A549 (cell line): ENCODE results near the gene VANGL1. TPM values are rescaled to one million over a fixed set of nuclear protein-coding genes. Genes with fewer than 3 reads are reported as not detected.

ENCODE experiments used
- ATAC-seq, 2 experiments: fragments of 200-7000 bp in 1 of 2; fragments of >200 bp in 1 of 2; cut with Nextera tagmentation in 1 of 2; cut with Tn5 transposase in 1 of 2; 3 replicates each; pipeline versions ENCODE4 v1.8.0 to v1.9.1; 2018 to 2020; ENCODE audit warnings: mild to moderate bottlenecking in 1 of 2, moderate library complexity in 1 of 2
- CTCF ChIA-PET: fragments of 300-600 bp; sonication (Branson Sonifier 250); formaldehyde crosslinking; extraction: SDS; loops from one replicate; lab custom pipeline; 2021; ENCODE audit warnings: antibody characterized with exemption, inconsistent platforms; lab: Yijun Ruan, JAX
- POLR2A ChIA-PET: fragments of 350-600 bp; formaldehyde crosslinking; extraction: SDS; loops from one replicate; lab custom pipeline; 2021; ENCODE audit warnings: antibody characterized with exemption, inconsistent platforms; lab: Yijun Ruan, JAX
- DNase-seq, 2 experiments: peaks; one replicate each; pipeline versions ENCODE4 v3.0.0 to v3.0.0-alpha.2; 2011 to 2016; ENCODE audit warnings: low read depth in 1 of 2, low spot score in 1 of 2
- FAIRE-seq: peaks from 2 replicates; lab custom pipeline; 2011; peaks lifted over from hg19 to GRCh38; lab: Jason Lieb, UNC
- H3K27ac ChIP-seq, 2 experiments: fragments of >200 bp; sonication (Bioruptor Twin); formaldehyde crosslinking; 3 replicates each; pipeline ENCODE4 v1.5.1; 2016 to 2017
- H3K4me1 ChIP-seq: fragments of >200 bp; sonication (Bioruptor Twin); formaldehyde crosslinking; 3 replicates; pipeline ENCODE4 v1.6.1; 2016
- H3K4me2 ChIP-seq: fragments of >200 bp; sonication (Bioruptor Twin); formaldehyde crosslinking; 3 replicates; pipeline ENCODE4 v1.6.1; 2016
- H3K4me3 ChIP-seq: fragments of >200 bp; sonication (Bioruptor Twin); formaldehyde crosslinking; 3 replicates; pipeline ENCODE4 v1.5.1; 2016
- H3K9me3 ChIP-seq: fragments of >200 bp; sonication (Bioruptor Twin); formaldehyde crosslinking; 3 replicates; pipeline ENCODE4 v1.6.1; 2016
- CEBPB ChIP-seq, 2 experiments: fragments of >200 bp in 1 of 2; sonication (Bioruptor Twin) in 1 of 2; formaldehyde crosslinking in 1 of 2; IDR thresholded peaks; 2 replicates each; pipeline ENCODE4 v1.6.1; 2012 to 2016
- CHD2 ChIP-seq: fragments of 150-350 bp; IDR thresholded peaks from 2 replicates; pipeline ENCODE4 v1.6.1; 2014; ENCODE audit warnings: low read length; ENCODE audit not compliant: partially characterized antibody
- EHMT2 ChIP-seq: fragments of 200-600 bp; sonication (generic); IDR thresholded peaks from 2 replicates; pipeline ENCODE4 v1.6.1; 2016; ENCODE audit warnings: antibody characterized with exemption, low read depth, mild to moderate bottlenecking, moderate library complexity
- EP300 ChIP-seq, 2 experiments: fragments of >200 bp; sonication (Bioruptor Twin); formaldehyde crosslinking; IDR thresholded peaks; 2 replicates in 1 of 2; 3 replicates in 1 of 2; pipeline ENCODE4 v1.6.1; 2016 to 2017
- FOSL2 ChIP-seq, 2 experiments: fragments of 450-650 bp in 1 of 2; fragments of >200 bp in 1 of 2; sonication (Bioruptor Twin) in 1 of 2; formaldehyde crosslinking; IDR thresholded peaks; 2 replicates each; pipeline versions ENCODE4 v1.5.0 to v1.6.1; 2016 to 2020; ENCODE audit warnings: mild to moderate bottlenecking in 1 of 2, moderate library complexity in 1 of 2
- HOXA7 ChIP-seq: fragments of 250-450 bp; sonication (Bioruptor Pico); IDR thresholded peaks from 2 replicates; pipeline ENCODE4 v1.5.0; 2020; ENCODE audit warnings: mild to moderate bottlenecking, moderate library complexity
- JUN ChIP-seq, 2 experiments: fragments of >200 bp; sonication (Bioruptor Twin); formaldehyde crosslinking; IDR thresholded peaks; 2 replicates in 1 of 2; 3 replicates in 1 of 2; pipeline ENCODE4 v1.6.1; 2016 to 2017
- KDM1A ChIP-seq: fragments of 200-600 bp; sonication (generic); IDR thresholded peaks from 2 replicates; pipeline ENCODE4 v1.6.1; 2016; ENCODE audit warnings: low read depth, mild to moderate bottlenecking
- MAZ ChIP-seq: fragments of 150-350 bp; IDR thresholded peaks from 2 replicates; pipeline ENCODE4 v1.6.1; 2014; ENCODE audit warnings: antibody characterized with exemption, low read depth, low read length, borderline replicate concordance
- NPAS2 ChIP-seq: fragments of 250-450 bp; sonication (Bioruptor Pico); IDR thresholded peaks from 2 replicates; pipeline ENCODE4 v1.8.0; 2022; ENCODE audit warnings: mild to moderate bottlenecking, moderate library complexity, borderline replicate concordance
- NR3C1 ChIP-seq: fragments of >200 bp; sonication (Bioruptor Twin); formaldehyde crosslinking; IDR thresholded peaks from 3 replicates; pipeline ENCODE4 v1.6.1; 2017
- PHF8 ChIP-seq: fragments of 200-600 bp; sonication (generic); IDR thresholded peaks from 2 replicates; pipeline ENCODE4 v1.6.1; 2016; ENCODE audit warnings: low read depth, mild to moderate bottlenecking, antibody characterized with exemption, moderate library complexity, borderline replicate concordance
- POLR2A ChIP-seq: IDR thresholded peaks from 2 replicates; pipeline ENCODE4 v1.6.1; 2012; ENCODE audit warnings: mild to moderate bottlenecking, low read length
- RAD21 ChIP-seq, 2 experiments: fragments of >200 bp in 1 of 2; sonication (Bioruptor Twin) in 1 of 2; formaldehyde crosslinking in 1 of 2; IDR thresholded peaks in 1 of 2; conservative IDR thresholded peaks in 1 of 2; 2 replicates in 1 of 2; 3 replicates in 1 of 2; pipeline ENCODE4 v1.6.1; 2012 to 2018; ENCODE audit warnings: inconsistent platforms in 1 of 2
- RARB ChIP-seq: fragments of 250-450 bp; sonication (Bioruptor Pico); IDR thresholded peaks from 2 replicates; pipeline ENCODE4 v1.8.0; 2021; ENCODE audit warnings: mild to moderate bottlenecking, moderate library complexity
- SREBF2 ChIP-seq: fragments of 450-650 bp; IDR thresholded peaks from 2 replicates; pipeline ENCODE4 v1.6.1; 2014; ENCODE audit warnings: mild to moderate bottlenecking, moderate library complexity
- TFCP2L1 ChIP-seq: fragments of 250-450 bp; sonication (Bioruptor Pico); IDR thresholded peaks from 2 replicates; pipeline ENCODE4 v1.5.0; 2021; ENCODE audit warnings: mild to moderate bottlenecking
- TP53 ChIP-seq: fragments of 250-450 bp; sonication (Bioruptor Pico); IDR thresholded peaks from 2 replicates; pipeline ENCODE4 v1.5.0; 2021; ENCODE audit warnings: mild to moderate bottlenecking, moderate library complexity
- ZNF302 ChIP-seq: fragments of 250-450 bp; sonication (Bioruptor Pico); IDR thresholded peaks from 2 replicates; pipeline ENCODE4 v1.9.0; 2021; ENCODE audit warnings: inconsistent platforms, mild to moderate bottlenecking, moderate library complexity
- ZSCAN20 ChIP-seq: fragments of 250-450 bp; sonication (Bioruptor Pico); IDR thresholded peaks from 2 replicates; pipeline ENCODE4 v1.8.0; 2022; ENCODE audit warnings: mild to moderate bottlenecking, moderate library complexity
- WGBS: methylation state at CpG from one replicate; pipeline ENCODE4 v1.1.6; 2017; ENCODE audit errors: missing lambda C conversion rate; 5-methylcytosine and 5-hydroxymethylcytosine counted together
- polyA plus RNA-seq, 4 experiments: library from polyadenylated mRNA; depleted of rRNA in 3 of 4; stranded (reverse); fragments of >200 nt; fragmentation: RNase III in 1 of 4; extraction: RNeasy Plus Mini Kit Qiagen cat#74134 plus additional on column Dnase treatment in 1 of 4; gene quantifications; 2 replicates in 3 of 4; 3 replicates in 1 of 4; pipeline ENCODE4 v1.2.3, GENCODE V29; 2011 to 2017
- TF ChIP-seq, protein P1 (sequence below): fragments of >200 bp; sonication (Bioruptor Twin); formaldehyde crosslinking; IDR thresholded peaks from 3 replicates; pipeline ENCODE4 v1.5.1; 2016
- TF ChIP-seq, protein P2 (sequence below): fragments of 450-650 bp; IDR thresholded peaks from 2 replicates; pipeline ENCODE4 v1.6.1; 2014; ENCODE audit warnings: antibody characterized with exemption
- TF ChIP-seq, protein P3 (sequence below): IDR thresholded peaks from 2 replicates; pipeline ENCODE4 v1.6.1; 2012
- TF ChIP-seq, protein P4 (sequence below): fragments of 250-450 bp; sonication (Bioruptor Pico); IDR thresholded peaks from 2 replicates; pipeline ENCODE4 v1.5.0; 2021; ENCODE audit warnings: mild to moderate bottlenecking, moderate library complexity, borderline replicate concordance

Gene VANGL1
- polyA plus RNA-seq, 2 of the 4 experiments (the other 2 are of a cell fraction): 11.0 to 11.5 TPM

DNA sequence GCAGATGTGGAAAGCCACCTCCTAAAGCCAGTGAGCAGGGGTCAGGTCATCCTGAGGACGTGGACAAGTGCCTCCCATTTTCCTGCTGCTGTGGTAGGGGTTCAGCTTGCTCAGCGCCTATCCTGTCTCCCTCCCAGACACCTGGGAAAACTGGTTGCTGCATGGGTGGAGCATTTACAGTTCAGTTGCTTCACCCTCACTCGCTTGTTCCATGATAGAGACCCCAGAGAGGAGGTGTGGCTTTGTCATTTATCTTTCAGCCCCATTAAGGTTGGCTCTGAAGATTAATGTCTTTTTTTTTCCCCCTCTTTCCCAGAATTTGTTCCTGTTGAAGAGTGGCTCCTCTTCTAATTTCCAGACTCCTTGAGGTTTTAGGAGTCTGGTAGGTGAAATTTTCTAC, 9.2 kb downstream of the VANGL1 start:
- H3K9me3 ChIP-seq: no peaks in the 10 kb centered on the region
- TF ChIP-seq TFCP2L1 (CRISPR knock-in tag): no peak
- TF ChIP-seq, protein P1, sequence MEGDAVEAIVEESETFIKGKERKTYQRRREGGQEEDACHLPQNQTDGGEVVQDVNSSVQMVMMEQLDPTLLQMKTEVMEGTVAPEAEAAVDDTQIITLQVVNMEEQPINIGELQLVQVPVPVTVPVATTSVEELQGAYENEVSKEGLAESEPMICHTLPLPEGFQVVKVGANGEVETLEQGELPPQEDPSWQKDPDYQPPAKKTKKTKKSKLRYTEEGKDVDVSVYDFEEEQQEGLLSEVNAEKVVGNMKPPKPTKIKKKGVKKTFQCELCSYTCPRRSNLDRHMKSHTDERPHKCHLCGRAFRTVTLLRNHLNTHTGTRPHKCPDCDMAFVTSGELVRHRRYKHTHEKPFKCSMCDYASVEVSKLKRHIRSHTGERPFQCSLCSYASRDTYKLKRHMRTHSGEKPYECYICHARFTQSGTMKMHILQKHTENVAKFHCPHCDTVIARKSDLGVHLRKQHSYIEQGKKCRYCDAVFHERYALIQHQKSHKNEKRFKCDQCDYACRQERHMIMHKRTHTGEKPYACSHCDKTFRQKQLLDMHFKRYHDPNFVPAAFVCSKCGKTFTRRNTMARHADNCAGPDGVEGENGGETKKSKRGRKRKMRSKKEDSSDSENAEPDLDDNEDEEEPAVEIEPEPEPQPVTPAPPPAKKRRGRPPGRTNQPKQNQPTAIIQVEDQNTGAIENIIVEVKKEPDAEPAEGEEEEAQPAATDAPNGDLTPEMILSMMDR: no peak
- TF ChIP-seq, protein P2, sequence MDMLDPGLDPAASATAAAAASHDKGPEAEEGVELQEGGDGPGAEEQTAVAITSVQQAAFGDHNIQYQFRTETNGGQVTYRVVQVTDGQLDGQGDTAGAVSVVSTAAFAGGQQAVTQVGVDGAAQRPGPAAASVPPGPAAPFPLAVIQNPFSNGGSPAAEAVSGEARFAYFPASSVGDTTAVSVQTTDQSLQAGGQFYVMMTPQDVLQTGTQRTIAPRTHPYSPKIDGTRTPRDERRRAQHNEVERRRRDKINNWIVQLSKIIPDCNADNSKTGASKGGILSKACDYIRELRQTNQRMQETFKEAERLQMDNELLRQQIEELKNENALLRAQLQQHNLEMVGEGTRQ: no peak
- no peak for TF ChIP-seq POLR2A
- TF ChIP-seq MAZ: no peak
- TF ChIP-seq KDM1A: no peak
- TF ChIP-seq, all 56 proteins: peak for 0
- Histone ChIP-seq H3K27ac (no peak overlapping the region), H3K4me3 (no peak overlapping the region), H3K4me2 (no peak overlapping the region), H3K4me1 (peaks cover 16% of the 10 kb centered on the region; the same call in 2 of the 3 replicates)
- DNase-seq (no peak), ATAC-seq (no peak), FAIRE-seq (no peak)
- 79% methylated on average over 3 of the region's 3 CpGs for WGBS
- ChIA-PET CTCF (interaction anchor here (0.7 kb wide), 1 partner anchor 57 kb away, joined by 3 read pairs; no protein-coding TSS in a partner anchor), POLR2A (no interaction called here)

DNA sequence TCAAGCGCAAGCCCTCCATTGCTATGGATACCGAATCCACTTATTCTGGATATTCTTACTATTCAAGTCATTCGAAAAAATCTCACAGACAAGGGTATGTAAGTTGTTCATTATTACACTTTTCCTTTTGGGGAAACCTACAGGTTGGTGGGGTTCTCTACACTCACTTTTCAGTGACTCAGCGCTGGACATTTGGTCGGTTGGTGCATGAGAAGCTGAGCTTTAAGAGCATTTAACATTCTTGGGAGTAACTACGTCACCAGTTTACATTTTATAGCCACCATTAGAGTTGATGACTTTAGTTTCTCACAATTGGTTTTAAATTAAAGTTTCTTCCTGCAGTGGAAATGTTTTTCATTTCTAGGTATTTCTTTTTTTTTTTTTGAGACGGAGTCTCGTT, 9.6 kb downstream of the VANGL1 start:
- ChIA-PET CTCF (interaction anchor here (0.7 kb wide), 1 partner anchor 56 kb away, joined by 3 read pairs; no protein-coding TSS in a partner anchor), POLR2A (no interaction called here)
- Histone ChIP-seq H3K27ac (no peak overlapping the region), H3K9me3 (no peaks in the 10 kb centered on the region), H3K4me2 (no peak overlapping the region), H3K4me1 (peaks cover 16% of the 10 kb centered on the region; the same call in 2 of the 3 replicates), H3K4me3 (no peak overlapping the region)
- ATAC-seq (no peak), DNase-seq (no peak), FAIRE-seq (no peak)
- TF ChIP-seq MAZ (no peak), HOXA7 (CRISPR knock-in tag) (no peak), ZSCAN20 (no peak), ZNF302 (CRISPR knock-in tag) (no peak), TFCP2L1 (CRISPR knock-in tag) (no peak), TP53 (no peak), RARB (CRISPR knock-in tag) (no peak), FOSL2 (IDR thresholded peaks at IDR 0.05) (no peak), FOSL2 (CRISPR knock-in tag; IDR thresholded peaks at IDR 0.05) (no peak), NPAS2 (CRISPR knock-in tag) (no peak), EHMT2 (no peak), NR3C1 (no peak), EP300 (IDR thresholded peaks at IDR 0.05) (no peak), PHF8 (no peak), CHD2 (no peak), SREBF2 (no peak), CEBPB (IDR thresholded peaks at IDR 0.05) (no peak), RAD21 (conservative IDR thresholded peaks at IDR 0.05 in 1 of 2, IDR thresholded peaks at IDR 0.05 in 1 of 2) (no peak), JUN (IDR thresholded peaks at IDR 0.05) (no peak)
- TF ChIP-seq, protein P3, sequence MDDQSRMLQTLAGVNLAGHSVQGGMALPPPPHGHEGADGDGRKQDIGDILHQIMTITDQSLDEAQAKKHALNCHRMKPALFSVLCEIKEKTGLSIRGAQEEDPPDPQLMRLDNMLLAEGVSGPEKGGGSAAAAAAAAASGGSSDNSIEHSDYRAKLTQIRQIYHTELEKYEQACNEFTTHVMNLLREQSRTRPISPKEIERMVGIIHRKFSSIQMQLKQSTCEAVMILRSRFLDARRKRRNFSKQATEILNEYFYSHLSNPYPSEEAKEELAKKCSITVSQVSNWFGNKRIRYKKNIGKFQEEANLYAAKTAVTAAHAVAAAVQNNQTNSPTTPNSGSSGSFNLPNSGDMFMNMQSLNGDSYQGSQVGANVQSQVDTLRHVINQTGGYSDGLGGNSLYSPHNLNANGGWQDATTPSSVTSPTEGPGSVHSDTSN: no peak
- TF ChIP-seq, protein P4, sequence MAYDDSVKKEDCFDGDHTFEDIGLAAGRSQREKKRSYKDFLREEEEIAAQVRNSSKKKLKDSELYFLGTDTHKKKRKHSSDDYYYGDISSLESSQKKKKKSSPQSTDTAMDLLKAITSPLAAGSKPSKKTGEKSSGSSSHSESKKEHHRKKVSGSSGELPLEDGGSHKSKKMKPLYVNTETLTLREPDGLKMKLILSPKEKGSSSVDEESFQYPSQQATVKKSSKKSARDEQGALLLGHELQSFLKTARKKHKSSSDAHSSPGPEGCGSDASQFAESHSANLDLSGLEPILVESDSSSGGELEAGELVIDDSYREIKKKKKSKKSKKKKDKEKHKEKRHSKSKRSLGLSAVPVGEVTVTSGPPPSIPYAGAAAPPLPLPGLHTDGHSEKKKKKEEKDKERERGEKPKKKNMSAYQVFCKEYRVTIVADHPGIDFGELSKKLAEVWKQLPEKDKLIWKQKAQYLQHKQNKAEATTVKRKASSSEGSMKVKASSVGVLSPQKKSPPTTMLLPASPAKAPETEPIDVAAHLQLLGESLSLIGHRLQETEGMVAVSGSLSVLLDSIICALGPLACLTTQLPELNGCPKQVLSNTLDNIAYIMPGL (CRISPR knock-in tag): no peak
- 94% methylated on average over 8 of the region's 8 CpGs for WGBS
